Measurements from ENCODE around the gene HPS4. TPM values are rescaled to one million over a fixed set of nuclear protein-coding genes. Genes with fewer than 3 reads are reported as not detected.

HPS4 gene
- total and polyA plus RNA-seq, 2 of the 8 experiments (the other 6 are each of a cell fraction or from before 2014, with no cell fraction given) = 28.0 to 35.2 TPM

DNA sequence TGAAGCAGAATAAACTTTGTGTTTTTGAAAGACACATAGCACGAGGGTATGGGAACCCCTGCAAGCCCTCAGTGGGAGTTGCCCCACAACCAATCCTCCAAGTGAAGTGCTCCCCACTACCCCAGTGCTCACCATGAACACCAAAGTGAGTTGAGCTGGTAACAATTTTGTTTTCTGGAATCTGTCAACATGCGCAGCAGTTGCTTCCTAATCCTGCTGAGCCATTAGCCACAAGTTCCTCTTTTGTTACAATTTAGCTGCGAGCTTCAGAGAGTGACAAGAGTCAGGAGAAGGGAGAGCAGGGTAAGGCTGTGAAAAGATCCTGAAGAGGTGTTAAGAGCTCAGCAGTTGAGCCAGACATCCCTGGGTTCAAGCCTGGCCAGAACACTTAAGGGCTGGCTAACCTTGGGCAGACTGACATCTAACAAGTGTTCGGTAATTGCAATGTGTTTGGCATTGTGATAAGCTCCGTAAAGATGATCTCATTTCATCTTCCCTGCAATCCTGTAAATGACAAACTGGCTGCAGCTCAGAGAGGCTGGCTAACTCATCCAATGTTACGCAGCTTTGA, 78.6 kb downstream of the HPS4 start:
- 78% methylated on average over 6 of the region's 6 CpGs; no CpG with 5 or more reads in 1 of the 2 experiments for WGBS, 2 experiments (ENCODE audit: extremely low coverage in 1 of 2, insufficient coverage in 1 of 2, insufficient read length in 1 of 2, insufficient replicate concordance in 2 of 2, low coverage in 1 of 2, low lambda C conversion rate in 2 of 2, missing lambda C conversion rate in 1 of 2)
- DNase-seq (ENCODE audit: low read depth in 1 of 2, low spot score in 2 of 2) (no peak), FAIRE-seq (no peak)
- Histone ChIP-seq H2BK5ac (ENCODE audit: low read depth, low read length) (no peak overlapping the region), H3K56ac (replicated peaks; ENCODE audit: insufficient read length, low read depth, low read length) (no peak overlapping the region), H3K9ac (replicated peaks in 1 of 4; ENCODE audit: extremely low read depth in 1 of 4, low read depth in 3 of 4, low read length in 3 of 4) (no peak overlapping the region), H3K79me1 (ENCODE audit: low read depth, low read length) (no peaks in the 10 kb centered on the region), H4K8ac (ENCODE audit: extremely low read depth, insufficient read depth, low read length) (no peak overlapping the region), H2BK120ac (replicated peaks; ENCODE audit: low read depth, low read length) (no peak overlapping the region), H3K23ac (ENCODE audit: insufficient read length) (no peak overlapping the region), H3K18ac (ENCODE audit: extremely low read depth, low read length) (no peak overlapping the region), H2BK15ac (ENCODE audit: low read length) (no peak overlapping the region), H4K5ac (ENCODE audit: insufficient read length, low read depth, low read length) (no peak overlapping the region), H3K4ac (replicated peaks; ENCODE audit: insufficient read length, low read depth, low read length) (no peak overlapping the region), H3K27me3 (replicated peaks in 1 of 4; ENCODE audit: control insufficient read depth in 3 of 4, extremely low read depth in 1 of 4, insufficient read depth in 3 of 4, low read length in 3 of 4) (peaks cover 0 to 2% (median 0%) of the 10 kb centered on the region in 4 experiments; a peak in 1 of 7 replicates), H3K4me1 (replicated peaks in 1 of 4; ENCODE audit: control insufficient read depth in 3 of 4, insufficient read depth in 4 of 4, low read length in 3 of 4) (no peaks in the 10 kb centered on the region; a peak in 2 of 7 replicates), H3K14ac (ENCODE audit: insufficient read length) (no peak overlapping the region), H2AK5ac (ENCODE audit: low read depth, low read length) (no peak overlapping the region), H2BK12ac (ENCODE audit: low read depth, low read length) (no peak overlapping the region), H3K4me2 (ENCODE audit: insufficient read depth in 1 of 2, low read depth in 2 of 2, low read length in 2 of 2) (no peak overlapping the region), H3K9me3 (ENCODE audit: insufficient read depth in 2 of 2, low read depth in 1 of 2, low read length in 1 of 2) (peaks cover 0 to 4% of the 10 kb centered on the region in 2 experiments; a peak in 1 of 4 replicates), H3K23me2 (ENCODE audit: low read depth, low read length) (no peaks in the 10 kb centered on the region), H4K91ac (replicated peaks; ENCODE audit: insufficient read length, low read length) (no peak overlapping the region), H3K36me3 (ENCODE audit: control insufficient read depth in 2 of 4, insufficient read depth in 4 of 4, low read length in 3 of 4) (no peaks in the 10 kb centered on the region), H2AFZ (ENCODE audit: low read length) (no peak overlapping the region), H2BK20ac (ENCODE audit: low read length) (no peak overlapping the region), H3K27ac (ENCODE audit: low read depth, low read length) (no peak overlapping the region), H4K20me1 (replicated peaks in 1 of 2; ENCODE audit: control insufficient read depth in 1 of 2, insufficient read depth in 2 of 2, low read length in 2 of 2) (no peaks in the 10 kb centered on the region), H3K79me2 (ENCODE audit: control insufficient read depth in 1 of 2, insufficient read depth in 2 of 2, low read length in 2 of 2) (no peaks in the 10 kb centered on the region), H3K4me3 (ENCODE audit: extremely low read depth in 1 of 4, insufficient read depth in 2 of 4, low read depth in 3 of 4, low read length in 4 of 4) (no peak overlapping the region)
- POLR2A ChIA-PET (ENCODE audit: partially characterized antibody) = interaction anchor here (0.9 to 2.3 kb wide), 4 partner anchors 11 to 279 kb away, joined by 3 to 9 read pairs (median 4); no protein-coding TSS in a partner anchor
- TF ChIP-seq, protein P1, sequence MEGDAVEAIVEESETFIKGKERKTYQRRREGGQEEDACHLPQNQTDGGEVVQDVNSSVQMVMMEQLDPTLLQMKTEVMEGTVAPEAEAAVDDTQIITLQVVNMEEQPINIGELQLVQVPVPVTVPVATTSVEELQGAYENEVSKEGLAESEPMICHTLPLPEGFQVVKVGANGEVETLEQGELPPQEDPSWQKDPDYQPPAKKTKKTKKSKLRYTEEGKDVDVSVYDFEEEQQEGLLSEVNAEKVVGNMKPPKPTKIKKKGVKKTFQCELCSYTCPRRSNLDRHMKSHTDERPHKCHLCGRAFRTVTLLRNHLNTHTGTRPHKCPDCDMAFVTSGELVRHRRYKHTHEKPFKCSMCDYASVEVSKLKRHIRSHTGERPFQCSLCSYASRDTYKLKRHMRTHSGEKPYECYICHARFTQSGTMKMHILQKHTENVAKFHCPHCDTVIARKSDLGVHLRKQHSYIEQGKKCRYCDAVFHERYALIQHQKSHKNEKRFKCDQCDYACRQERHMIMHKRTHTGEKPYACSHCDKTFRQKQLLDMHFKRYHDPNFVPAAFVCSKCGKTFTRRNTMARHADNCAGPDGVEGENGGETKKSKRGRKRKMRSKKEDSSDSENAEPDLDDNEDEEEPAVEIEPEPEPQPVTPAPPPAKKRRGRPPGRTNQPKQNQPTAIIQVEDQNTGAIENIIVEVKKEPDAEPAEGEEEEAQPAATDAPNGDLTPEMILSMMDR (IDR thresholded peaks at IDR 0.05; ENCODE audit: control extremely low read depth in 1 of 3, insufficient read depth in 1 of 3, low read depth in 1 of 3, low read length in 3 of 3) = no peak
- no peak for TF ChIP-seq POLR2A (IDR thresholded peaks at IDR 0.05; ENCODE audit: control extremely low read depth in 1 of 2, low read depth in 2 of 2, low read length in 2 of 2)
- TF ChIP-seq SAP30 (IDR thresholded peaks at IDR 0.05; ENCODE audit: insufficient read depth, insufficient replicate concordance, low read length) = no peak
- no peak for TF ChIP-seq HDAC2 (IDR thresholded peaks at IDR 0.05; ENCODE audit: borderline replicate concordance in 1 of 2, low read depth in 2 of 2, low read length in 2 of 2)
- no peak for TF ChIP-seq HDAC6 (IDR thresholded peaks at IDR 0.05; ENCODE audit: low read depth, low read length)
- CTCF ChIA-PET (ENCODE audit: partially characterized antibody) = interaction anchor here (0.8 to 1.8 kb wide), 9 partner anchors 9 to 55 kb away, joined by 3 to 10 read pairs (median 4); no protein-coding TSS in a partner anchor

Measured in H1 (cell line).